Naive thymus-derived CD8-positive, alpha-beta T cell (primary cell): ENCODE data around the gene IGFBP2. TPM values are rescaled to one million over a fixed set of nuclear protein-coding genes. Genes with fewer than 3 reads are reported as not detected.

Experiments used
- ATAC-seq, 2 donors: fragments of 150-1000 bp; cut with Tn5 transposase in 1 of 2; sonication (Bioruptor Pico), chemical (Tn5 transposase) in 1 of 2; 1 replicate in 1 of 2; 2 replicates in 1 of 2; pipeline ENCODE4 v1.10.0; 2021; ENCODE audit warnings: mild to moderate bottlenecking in 2 of 2, moderate library complexity in 2 of 2
- POLR2A ChIA-PET: fragments of 350-600 bp; sonication (Branson Sonifier 250); formaldehyde crosslinking; loops from one replicate; lab custom pipeline; 2021; ENCODE audit warnings: antibody characterized with exemption; lab: Charles Lee
- DNase-seq, 10 donors: peaks; one replicate each; pipeline versions ENCODE4 v3.0.0 to v3.0.0-alpha.2; 2020 to 2022
- H3K27ac Mint-ChIP-seq, 10 donors: one replicate each; pipeline ENCODE4 v1.8.0; 2020 to 2022; ENCODE audit warnings: mild to moderate bottlenecking in 10 of 10, mixed read lengths in 10 of 10, moderate library complexity in 4 of 10, inconsistent platforms in 1 of 10
- H3K27me3 Mint-ChIP-seq, 5 donors: one replicate each; pipeline ENCODE4 v1.8.0; 2021 to 2022; ENCODE audit warnings: mixed read lengths in 5 of 5
- H3K36me3 Mint-ChIP-seq, 3 donors: one replicate each; pipeline ENCODE4 v1.8.0; 2020 to 2022; ENCODE audit warnings: mixed read lengths in 3 of 3, mild to moderate bottlenecking in 2 of 3, inconsistent platforms in 1 of 3
- H3K4me1 Mint-ChIP-seq, 4 donors: one replicate each; pipeline ENCODE4 v1.8.0; 2021 to 2022; ENCODE audit warnings: mixed read lengths in 4 of 4
- H3K4me3 Mint-ChIP-seq, 10 donors: one replicate each; pipeline ENCODE4 v1.8.0; 2020 to 2022; ENCODE audit warnings: mild to moderate bottlenecking in 10 of 10, mixed read lengths in 10 of 10, moderate library complexity in 6 of 10, inconsistent platforms in 1 of 10
- H3K9me3 Mint-ChIP-seq, 9 donors: one replicate each; pipeline ENCODE4 v1.8.0; 2020 to 2022; ENCODE audit warnings: mixed read lengths in 9 of 9, mild to moderate bottlenecking in 3 of 9, inconsistent platforms in 1 of 9, moderate library complexity in 1 of 9
- polyA plus RNA-seq, 3 donors: library from polyadenylated mRNA; unstranded; fragments of 300-500 nt; fragmentation: Illumina TruSeq; gene quantifications; one replicate each; pipeline ENCODE4 v1.2.3, GENCODE V29; 2021
- total RNA-seq, 8 experiments: library from RNA in 2 of 8; stranded (reverse) in 2 of 8; gene quantifications; one replicate each; pipeline ENCODE4 v1.2.3 and lab custom pipeline; 2021 to 2026

IGFBP2 gene
- total and polyA plus RNA-seq, 5 experiments from 2014 or later: 0.15 to 0.48 TPM; not detected in 3

GRCh38 chr2:216688731-216689340 lies 55.6 kb downstream of the IGFBP2 start:
- POLR2A ChIA-PET: no interaction called here
- Mint-ChIP-seq H3K4me3 (no peak overlapping the region), H3K36me3 (peaks cover 0 to 2% (median 0%) of the 10 kb centered on the region in 3 donors), H3K9me3 (peaks cover 0 to 2% (median 0%) of the 10 kb centered on the region in 9 donors), H3K27ac (no peak overlapping the region), H3K27me3 (peaks cover 23 to 82% (median 50%) of the 10 kb centered on the region in 5 donors), H3K4me1 (peaks cover 15 to 24% (median 21%) of the 10 kb centered on the region in 4 donors)
- no peak for DNase-seq
- no peak for ATAC-seq

- POLR2A ChIA-PET: no interaction called here
- peaks cover 0 to 2% (median 0%) of the 10 kb centered on the region in 3 donors for H3K36me3 Mint-ChIP-seq
- peaks cover 15 to 30% (median 26%) of the 10 kb centered on the region in 4 donors for H3K4me1 Mint-ChIP-seq
- peaks cover 0 to 2% (median 0%) of the 10 kb centered on the region in 9 donors for H3K9me3 Mint-ChIP-seq
- H3K4me3 Mint-ChIP-seq: no peak overlapping the region
- ATAC-seq (no peak), DNase-seq (no peak)
- no peak overlapping the region for H3K27ac Mint-ChIP-seq
- peaks cover 22 to 82% (median 50%) of the 10 kb centered on the region in 5 donors for H3K27me3 Mint-ChIP-seq
Measured at GRCh38 chr2:216689397-216689796, 56.2 kb downstream of the IGFBP2 start.

GRCh38 chr2:216690456-216690852 lies 57.2 kb downstream of the IGFBP2 start:
- Mint-ChIP-seq H3K4me3 (no peak overlapping the region), H3K27me3 (peaks cover 21 to 87% (median 49%) of the 10 kb centered on the region in 5 donors)

GRCh38 chr2:216690853-216691741 lies 57.9 kb downstream of the IGFBP2 start:
- Mint-ChIP-seq H3K27ac (peak overlapping the region in 8 of 10 donors; percentile 35 to 94 (median 86)), H3K4me3 (peak overlapping the region; percentile 43 to 92 (median 74)), H3K27me3 (peaks cover 24 to 87% (median 50%) of the 10 kb centered on the region in 5 donors), H3K9me3 (peaks cover 0 to 2% (median 0%) of the 10 kb centered on the region in 9 donors), H3K36me3 (peaks cover 0 to 2% (median 0%) of the 10 kb centered on the region in 3 donors), H3K4me1 (peaks cover 21 to 40% (median 32%) of the 10 kb centered on the region in 4 donors)
- DNase-seq (peak in 8 of 10 donors; percentile 25 to 74 (median 54)), ATAC-seq (peak; percentile 31 to 32)
- POLR2A ChIA-PET: no interaction called here

More at GRCh38 chr2:216690456-216690852, 57.2 kb downstream of the IGFBP2 start:
- Mint-ChIP-seq H3K36me3 (peaks cover 0 to 2% (median 0%) of the 10 kb centered on the region in 3 donors), H3K9me3 (peaks cover 0 to 2% (median 0%) of the 10 kb centered on the region in 9 donors), H3K27ac (peak overlapping the region in 1 of 10 donors; percentile 67), H3K4me1 (peaks cover 18 to 37% (median 29%) of the 10 kb centered on the region in 4 donors)
- POLR2A ChIA-PET: no interaction called here
- ATAC-seq (no peak), DNase-seq (no peak)

GRCh38 chr2:216692636-216693413 lies 59.6 kb downstream of the IGFBP2 start:
- ATAC-seq (peak; percentile 68 to 71), DNase-seq (peak; percentile 34 to 84 (median 74))
- POLR2A ChIA-PET: interaction anchor here (0.7 kb wide), 1 partner anchor 954 kb away, joined by 3 read pairs; no protein-coding TSS in a partner anchor
- Mint-ChIP-seq H3K27me3 (peaks cover 30 to 92% (median 58%) of the 10 kb centered on the region in 5 donors), H3K9me3 (peaks cover 0 to 2% (median 0%) of the 10 kb centered on the region in 9 donors), H3K36me3 (peaks cover 0 to 2% (median 0%) of the 10 kb centered on the region in 3 donors), H3K4me3 (peak overlapping the region; percentile 82 to 92 (median 90)), H3K4me1 (peaks cover 21 to 51% (median 36%) of the 10 kb centered on the region in 4 donors), H3K27ac (peak overlapping the region; percentile 13 to 92 (median 82))

GRCh38 chr2:216693414-216694080 lies 60.3 kb downstream of the IGFBP2 start:
- ATAC-seq (no peak), DNase-seq (peak in 1 of 10 donors; percentile 28)
- Mint-ChIP-seq H3K4me1 (peaks cover 21 to 51% (median 36%) of the 10 kb centered on the region in 4 donors), H3K27ac (peak overlapping the region in 4 of 10 donors; percentile 13 to 89 (median 60)), H3K4me3 (peak overlapping the region; percentile 73 to 92 (median 84)), H3K27me3 (peaks cover 30 to 93% (median 62%) of the 10 kb centered on the region in 5 donors), H3K9me3 (peaks cover 0 to 2% (median 0%) of the 10 kb centered on the region in 9 donors), H3K36me3 (peaks cover 0 to 2% (median 0%) of the 10 kb centered on the region in 3 donors)
- POLR2A ChIA-PET: interaction anchor here (0.6 to 0.7 kb wide), 3 partner anchors 918 to 1277 kb away, joined by 3 to 4 read pairs (median 3); no protein-coding TSS in a partner anchor

GRCh38 chr2:216694082-216694825 lies 61.0 kb downstream of the IGFBP2 start:
- H3K4me3 Mint-ChIP-seq: peak overlapping the region; percentile 73 to 92 (median 84)
- H3K27ac Mint-ChIP-seq: peak overlapping the region in 2 of 10 donors; percentile 32 to 89
- peaks cover 29 to 86% (median 55%) of the 10 kb centered on the region in 5 donors for H3K27me3 Mint-ChIP-seq
- POLR2A ChIA-PET: interaction anchor here (0.6 to 0.9 kb wide), 4 partner anchors 9 to 1982 kb away, joined by 3 to 8 read pairs (median 4); no protein-coding TSS in a partner anchor
- H3K4me1 Mint-ChIP-seq: peaks cover 21 to 51% (median 35%) of the 10 kb centered on the region in 4 donors
- peak; percentile 34 to 39 for ATAC-seq
- peaks cover 0 to 2% (median 0%) of the 10 kb centered on the region in 9 donors for H3K9me3 Mint-ChIP-seq
- DNase-seq: peak in 7 of 10 donors; percentile 21 to 51 (median 42)
- H3K36me3 Mint-ChIP-seq: peaks cover 0 to 2% (median 0%) of the 10 kb centered on the region in 3 donors

GRCh38 chr2:216694826-216695217 lies 61.6 kb downstream of the IGFBP2 start:
- ATAC-seq: no peak
- DNase-seq: no peak
- POLR2A ChIA-PET: interaction anchor here (0.9 kb wide), 1 partner anchor 9 kb away, joined by 3 read pairs; no protein-coding TSS in a partner anchor
- Mint-ChIP-seq H3K36me3 (peaks cover 0 to 2% (median 0%) of the 10 kb centered on the region in 3 donors), H3K27ac (peak overlapping the region in 1 of 10 donors; percentile 18), H3K9me3 (peaks cover 0 to 2% (median 0%) of the 10 kb centered on the region in 9 donors), H3K27me3 (peaks cover 29 to 81% (median 49%) of the 10 kb centered on the region in 5 donors), H3K4me1 (peaks cover 21 to 51% (median 35%) of the 10 kb centered on the region in 4 donors), H3K4me3 (peak overlapping the region in 9 of 10 donors; percentile 52 to 92 (median 79))

GRCh38 chr2:216695401-216695821 lies 62.2 kb downstream of the IGFBP2 start, which contains the start of gene IGFBP5:
IGFBP5 (minus strand) TSS chr2:216695549; CDS start chr2:216694775, 774 bp downstream.
- peak within 1 kb of the TSS; percentile 71 to 92 (median 82) for H3K4me3 Mint-ChIP-seq
- H3K27ac Mint-ChIP-seq: peak within 1 kb of the TSS in 1 of 10 donors; percentile 18

GRCh38 chr2:216696321-216696720 lies 63.1 kb downstream of the IGFBP2 start:
- peaks cover 0 to 2% (median 0%) of the 10 kb centered on the region in 3 donors for H3K36me3 Mint-ChIP-seq
- H3K27me3 Mint-ChIP-seq: peaks cover 23 to 67% (median 42%) of the 10 kb centered on the region in 5 donors
- ATAC-seq (no peak), DNase-seq (no peak)
- peaks cover 0 to 2% (median 0%) of the 10 kb centered on the region in 9 donors for H3K9me3 Mint-ChIP-seq
- H3K4me3 Mint-ChIP-seq: peak overlapping the region in 4 of 10 donors; percentile 1 to 71 (median 29)
- POLR2A ChIA-PET: no interaction called here
- no peak overlapping the region for H3K27ac Mint-ChIP-seq
- peaks cover 17 to 48% (median 31%) of the 10 kb centered on the region in 4 donors for H3K4me1 Mint-ChIP-seq

More at GRCh38 chr2:216695401-216695821, 62.2 kb downstream of the IGFBP2 start, which contains the start of gene IGFBP5:
- ATAC-seq (no peak), DNase-seq (no peak)
- peaks cover 0 to 2% (median 0%) of the 10 kb centered on the region in 3 donors for H3K36me3 Mint-ChIP-seq
- POLR2A ChIA-PET: no interaction called here
- H3K27me3 Mint-ChIP-seq: peaks cover 26 to 75% (median 45%) of the 10 kb centered on the region in 5 donors
- peaks cover 21 to 51% (median 35%) of the 10 kb centered on the region in 4 donors for H3K4me1 Mint-ChIP-seq
- H3K9me3 Mint-ChIP-seq: peaks cover 0 to 2% (median 0%) of the 10 kb centered on the region in 9 donors
